ENCODE results near the gene ETFA.
A peak's percentile ranks its signal among the peaks of the same experiment; 100 is the strongest.

ETFA gene

GRCh38 chr15:76311100-76311953 is at the start of gene ETFA:
Gene ETFA (minus strand): TSS chr15:76311469. CDS start chr15:76311388, 81 bp downstream.
- DNase-seq, result peak; percentile 94

GRCh38 chr15:76360416-76360815 is 49.1 kb upstream of the ETFA start:
- no peak for DNase-seq

GRCh38 chr15:76359152-76359551 is 47.9 kb upstream of the ETFA start:
- DNase-seq, result no peak

- no peak for DNase-seq
Observed at GRCh38 chr15:76358453-76358852, 47.2 kb upstream of the ETFA start.

- no peak for DNase-seq
Observed at GRCh38 chr15:76354823-76355440, 43.7 kb upstream of the ETFA start.

GRCh38 chr15:76353903-76354302 is 42.6 kb upstream of the ETFA start:
- DNase-seq, result no peak

GRCh38 chr15:76353023-76353577 is 41.8 kb upstream of the ETFA start:
- no peak for DNase-seq

GRCh38 chr15:76349301-76350070 is 38.2 kb upstream of the ETFA start:
- DNase-seq, result no peak

- DNase-seq, result no peak
Observed at GRCh38 chr15:76347482-76348055, 36.3 kb upstream of the ETFA start.

GRCh38 chr15:76346669-76347481 is 35.6 kb upstream of the ETFA start:
- no peak for DNase-seq

GRCh38 chr15:76345880-76346668 is 34.8 kb upstream of the ETFA start:
- DNase-seq, result no peak

GRCh38 chr15:76345583-76345879 is 34.3 kb upstream of the ETFA start:
- no peak for DNase-seq

GRCh38 chr15:76344893-76345582 is 33.8 kb upstream of the ETFA start:
- no peak for DNase-seq

- no peak for DNase-seq
Observed at GRCh38 chr15:76343313-76343996, 32.2 kb upstream of the ETFA start.

- DNase-seq, result no peak
Observed at GRCh38 chr15:76342382-76343201, 31.3 kb upstream of the ETFA start.

GRCh38 chr15:76342058-76342381 is 30.8 kb upstream of the ETFA start:
- no peak for DNase-seq

- DNase-seq, result no peak
Observed at GRCh38 chr15:76341366-76342057, 30.2 kb upstream of the ETFA start.

- no peak for DNase-seq
Observed at GRCh38 chr15:76340803-76341365, 29.6 kb upstream of the ETFA start.
